GM18873 (cell line): ENCODE results near the gene AP1AR.
"Not testable (repeated sequence)": the region's sequence is repeated elsewhere in the genome, so short reads cannot be mapped to it uniquely, and the experiment has no call there.

ENCODE experiments used
- ATAC-seq: cut with Tn5 transposase; IDR thresholded peaks from one replicate; pipeline ENCODE4 v1.9.1; 2021; ENCODE audit warnings: mild to moderate bottlenecking, moderate library complexity, moderate number of reproducible peaks; ENCODE audit not compliant: unreplicated experiment, low FRiP score

The AP1AR gene

DNA sequence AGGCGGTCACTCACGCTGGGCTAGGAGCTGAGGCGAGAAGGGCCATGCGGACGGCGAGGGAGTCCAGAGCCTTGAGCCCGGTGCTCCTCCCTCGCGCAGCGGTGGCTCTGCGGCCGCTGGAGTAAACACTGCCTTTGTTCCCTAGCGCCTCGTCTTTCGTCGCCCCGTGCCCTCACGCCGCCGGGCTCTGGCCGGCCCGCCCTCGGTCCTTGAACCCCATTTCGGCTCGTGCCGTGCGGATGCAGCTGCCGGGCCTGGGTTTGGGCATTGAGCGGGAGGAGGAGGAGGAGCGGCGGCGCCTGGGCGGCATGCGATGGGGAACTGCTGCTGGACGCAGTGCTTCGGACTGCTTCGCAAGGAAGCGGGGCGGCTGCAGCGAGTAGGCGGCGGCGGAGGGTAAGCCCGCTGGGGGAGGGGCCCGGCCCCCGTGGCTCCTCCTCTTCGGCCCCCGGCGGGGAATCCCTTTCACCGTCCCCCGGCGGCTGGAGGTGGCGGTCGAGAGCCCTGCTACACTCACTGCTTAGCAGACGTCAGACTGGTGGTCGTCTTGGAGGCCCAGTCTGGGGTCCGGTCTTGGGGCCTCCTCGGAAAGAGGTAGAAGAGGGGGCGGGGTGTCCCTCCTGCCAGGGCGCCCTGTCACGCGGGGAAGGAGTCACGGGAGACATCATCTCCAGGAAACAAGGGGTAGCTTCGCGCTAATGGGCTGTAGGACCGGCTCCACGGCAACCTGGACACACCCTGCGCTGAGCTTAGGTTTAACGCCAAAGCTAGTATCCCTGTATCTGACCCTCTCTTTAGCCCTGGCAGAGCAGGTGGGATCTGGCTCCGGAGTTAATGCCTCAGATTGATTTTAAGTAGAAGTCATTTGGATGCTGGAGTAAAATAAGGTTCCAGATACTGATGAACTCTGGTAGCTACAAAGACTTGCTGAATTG is at the start of gene AP1AR:
Gene AP1AR (plus strand): TSS at position 9 of the 935 bp plus-strand sequence. CDS start 305 bp downstream, at position 314.
- ATAC-seq, result peak; percentile 54

- ATAC-seq, result no peak
Measured at GRCh38 chr4:112182604-112183003, 49.0 kb upstream of the AP1AR start.

- ATAC-seq, result no peak
Measured at GRCh38 chr4:112183252-112183651, 48.3 kb upstream of the AP1AR start.

DNA sequence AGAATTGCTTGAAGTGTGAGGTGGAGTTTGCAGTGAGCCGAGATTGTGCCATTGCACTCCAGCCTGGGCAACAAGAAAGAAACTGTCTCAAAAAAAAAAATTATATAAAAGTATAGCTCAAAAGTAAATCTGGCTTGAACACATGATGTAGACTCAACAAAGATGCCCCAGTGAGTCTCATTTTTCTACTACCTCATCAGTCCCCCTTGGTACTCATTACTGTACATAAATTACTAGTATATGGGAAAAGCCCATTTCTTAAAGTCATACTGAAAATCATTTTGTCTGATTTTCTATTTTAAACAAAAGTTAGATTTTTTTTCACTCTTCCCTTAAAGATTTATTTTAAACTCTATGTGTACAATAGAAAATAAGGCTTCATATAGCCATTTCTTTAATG is 47.1 kb upstream of the AP1AR start:
- no peak for ATAC-seq

DNA sequence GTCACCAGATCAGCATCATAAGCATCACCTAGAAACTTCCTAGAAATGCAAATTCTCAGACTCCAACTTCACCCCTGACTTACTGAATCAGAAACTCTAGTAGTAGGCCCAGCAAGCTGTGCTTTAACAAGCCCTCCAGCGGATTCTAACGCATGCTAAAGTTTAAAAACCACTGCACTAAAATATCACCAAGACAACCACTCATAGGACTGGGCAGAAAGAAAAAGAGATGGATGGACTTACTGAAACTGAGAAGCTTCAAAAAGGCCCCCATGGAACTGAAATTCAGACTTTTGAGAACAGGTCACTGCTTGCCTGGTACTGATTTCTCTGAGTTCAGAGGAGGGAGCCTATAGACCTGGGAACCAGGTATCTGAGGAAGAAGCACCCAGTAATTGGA is 46.3 kb upstream of the AP1AR start:
- ATAC-seq, result no peak

DNA sequence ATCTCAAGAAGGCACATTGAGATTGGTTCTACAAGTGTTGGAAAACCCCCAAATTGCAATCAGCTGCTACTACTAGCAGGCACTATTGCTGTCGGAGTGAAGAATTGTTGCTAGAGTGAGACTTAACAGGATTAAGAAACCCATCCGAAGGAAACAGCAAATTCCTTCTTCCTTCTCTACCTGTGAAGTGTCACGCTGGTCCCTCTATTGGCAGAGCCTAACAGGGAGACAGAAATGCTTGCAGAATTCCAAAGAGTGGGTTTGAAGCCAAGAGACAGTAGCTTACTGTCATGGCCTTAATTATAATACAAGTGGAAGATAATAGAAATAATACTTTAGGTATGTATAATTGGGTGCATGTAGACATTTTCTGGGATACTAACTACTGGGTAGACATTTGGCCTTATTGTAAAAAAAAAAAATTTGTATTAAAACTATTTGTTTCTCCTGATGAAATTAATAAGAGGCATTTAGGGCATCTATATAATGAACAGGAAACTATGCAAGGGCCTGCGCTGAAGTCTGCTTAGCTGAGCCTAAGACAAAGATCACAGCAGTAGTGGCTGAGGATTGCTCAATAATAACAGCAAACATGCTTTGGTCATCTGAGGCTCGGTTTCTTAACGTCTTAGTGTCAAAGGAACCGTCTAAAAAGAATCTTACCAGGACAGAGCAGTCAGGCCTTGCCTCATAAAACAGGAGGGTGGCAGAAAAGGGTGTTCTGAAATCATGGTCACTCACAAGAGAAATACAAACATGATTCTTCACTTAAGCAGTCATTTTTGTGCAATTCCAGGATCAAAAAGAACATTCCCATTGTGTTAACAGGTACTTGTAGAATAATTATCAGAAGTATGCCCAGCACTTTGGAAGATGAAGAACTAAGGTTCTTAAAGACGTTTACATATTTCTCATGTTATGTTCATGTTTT is 45.6 kb upstream of the AP1AR start:
- ATAC-seq, result no peak

- no peak for ATAC-seq
Measured at GRCh38 chr4:112189754-112190153, 41.8 kb upstream of the AP1AR start.

GRCh38 chr4:112190684-112191083 is 40.9 kb upstream of the AP1AR start:
- no peak for ATAC-seq

DNA sequence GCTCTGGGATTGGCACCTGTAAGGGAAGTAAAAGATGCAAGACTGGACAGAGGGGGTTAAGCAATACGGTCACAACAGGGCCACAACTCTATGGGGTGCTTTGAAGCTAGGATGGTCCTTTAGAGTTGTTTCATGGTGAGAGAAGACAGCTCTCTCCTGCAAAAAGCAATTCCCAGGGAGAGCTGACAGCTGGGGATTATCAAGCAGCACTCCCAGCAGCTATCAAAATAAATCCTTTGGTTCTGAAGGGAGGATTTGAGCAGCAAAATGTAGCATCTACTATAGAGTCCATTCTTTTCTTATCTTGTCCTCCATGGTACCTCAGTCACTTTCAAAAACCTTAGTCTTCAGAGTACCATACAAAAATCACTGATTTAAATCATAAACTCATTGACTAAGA is 35.1 kb upstream of the AP1AR start:
- ATAC-seq, result no peak

- ATAC-seq, result peak; percentile 4
Measured at GRCh38 chr4:112199041-112199440, 32.5 kb upstream of the AP1AR start.

DNA sequence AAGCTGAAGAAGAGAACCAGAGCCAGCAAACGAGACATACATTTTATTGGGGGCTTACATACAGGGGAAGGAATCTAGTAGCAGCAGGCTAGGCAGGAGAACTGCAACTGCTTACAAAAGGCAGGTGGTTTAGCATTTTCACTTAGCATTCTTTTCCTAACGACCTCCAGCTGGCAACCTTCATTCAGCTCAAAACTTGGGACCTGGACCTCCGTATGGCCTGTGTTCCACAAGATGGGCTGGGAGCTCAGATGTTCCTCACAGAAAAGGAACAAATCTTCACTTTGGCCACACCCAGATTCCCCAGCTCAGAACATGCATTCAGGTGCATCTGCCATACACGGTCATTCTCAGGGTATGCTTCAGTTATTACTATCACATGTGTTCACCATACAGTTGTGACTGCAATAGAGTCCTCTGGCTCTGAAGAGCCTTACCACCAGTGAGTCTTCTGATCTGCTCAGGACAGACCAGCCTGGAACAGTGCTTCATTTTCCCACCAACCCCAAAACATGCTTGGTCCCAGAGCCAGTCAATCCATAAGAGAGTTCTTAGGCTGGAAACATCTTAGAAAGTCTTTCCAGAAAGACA is 29.6 kb upstream of the AP1AR start:
- ATAC-seq, result peak; percentile 49

GRCh38 chr4:112203593-112203992 is 28.0 kb upstream of the AP1AR start:
- no peak for ATAC-seq

DNA sequence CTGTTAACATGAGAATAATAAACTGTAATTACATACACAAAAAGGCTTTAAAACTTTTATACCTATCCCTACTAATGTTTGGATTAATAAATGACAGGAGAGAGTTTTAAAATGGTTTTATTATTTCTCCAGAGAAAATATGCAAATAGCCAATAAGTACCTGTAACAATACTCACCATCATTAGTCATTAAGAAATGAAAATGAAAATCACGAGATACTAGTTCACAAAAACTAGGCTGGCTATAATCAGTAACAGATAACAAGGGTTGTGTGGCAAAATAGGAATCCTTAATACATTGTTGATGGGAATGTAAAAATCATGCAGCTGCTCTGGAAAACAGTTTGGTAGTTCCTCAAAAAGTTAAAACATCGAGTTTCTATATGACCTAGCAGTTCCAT is 25.2 kb upstream of the AP1AR start:
- ATAC-seq, result no peak

GRCh38 chr4:112208137-112209095 is 23.2 kb upstream of the AP1AR start:
- not testable (repeated sequence) for ATAC-seq

GRCh38 chr4:112210777-112211176 is 20.8 kb upstream of the AP1AR start:
- ATAC-seq, result no peak

DNA sequence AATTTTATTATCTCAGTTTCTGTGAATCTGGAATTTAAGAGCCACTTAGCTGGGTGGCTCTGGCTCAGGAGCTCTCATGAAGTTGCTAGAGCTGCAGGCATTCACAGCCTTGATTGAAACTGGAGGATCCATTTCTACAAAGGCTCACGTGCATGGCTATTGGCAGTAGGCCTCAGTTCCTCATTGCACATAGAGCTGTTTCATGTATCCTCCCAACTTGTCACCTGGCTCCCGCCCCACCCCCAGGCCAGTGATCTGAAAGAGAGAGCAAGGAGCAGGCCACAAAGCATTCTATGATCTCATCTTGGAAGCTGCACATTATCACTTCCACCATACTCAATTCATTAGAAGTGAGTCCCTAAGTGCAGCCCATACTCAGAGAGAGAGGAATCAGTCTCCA is 18.5 kb upstream of the AP1AR start:
- no peak for ATAC-seq

- no peak for ATAC-seq
Measured at GRCh38 chr4:112213856-112214255, 17.7 kb upstream of the AP1AR start.

DNA sequence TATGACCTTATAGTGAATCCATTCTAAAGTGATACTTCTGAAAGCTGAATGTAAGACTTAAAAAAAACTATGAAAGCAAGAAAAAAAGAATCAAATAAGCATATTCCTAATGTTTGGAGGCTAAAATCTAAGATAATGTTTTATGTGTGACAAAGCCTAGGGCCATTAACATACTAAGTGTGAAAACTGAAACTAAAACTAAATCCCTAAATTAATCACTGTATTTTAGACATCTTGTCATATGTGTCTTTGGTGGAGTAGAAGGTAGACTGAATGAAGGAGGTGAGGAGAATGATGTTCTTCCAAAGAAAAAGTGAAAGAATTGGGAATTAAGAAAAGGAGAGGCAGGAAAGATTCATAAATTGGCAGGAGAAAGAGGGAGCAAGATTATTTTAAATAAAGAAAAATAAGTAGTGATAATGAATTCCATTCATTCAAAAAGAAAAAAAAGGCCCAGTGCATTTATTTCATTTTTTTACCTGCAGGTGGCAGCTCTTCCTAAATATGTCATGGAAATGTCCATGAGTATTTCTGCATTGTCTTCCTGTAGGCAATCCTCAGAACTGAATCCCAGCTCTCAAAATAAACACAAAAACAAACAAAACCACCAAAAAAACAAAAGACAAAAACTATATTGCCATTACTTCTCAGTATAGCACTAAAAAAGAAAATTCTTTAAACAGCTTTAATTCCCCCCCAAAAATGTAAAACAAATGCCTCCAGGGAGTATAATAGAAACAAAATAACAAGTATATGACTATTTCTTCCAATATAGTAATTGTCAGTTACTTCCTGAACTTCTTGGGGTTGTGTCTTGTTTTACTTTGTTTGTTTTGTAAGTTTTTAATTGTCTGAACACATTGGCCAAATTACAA is 17.0 kb upstream of the AP1AR start:
- no peak for ATAC-seq
